Placental pericyte (primary cell): ENCODE results near the gene SLC16A10. TPM values are rescaled to one million over a fixed set of nuclear protein-coding genes. Genes with fewer than 3 reads are reported as not detected.

Experiments
- small RNA-seq: library from RNA; depleted of rRNA; stranded (forward); fragments of <200 nt; gene quantifications from one replicate; pipeline ENCODE3, GENCODE V24; 2012; ENCODE audit warnings: low replicate concordance
- total RNA-seq: library from RNA; depleted of rRNA; stranded (reverse); fragments of >200 nt; gene quantifications from 2 replicates; pipeline ENCODE4 v1.2.3, GENCODE V29; 2012

Gene SLC16A10, protein sequence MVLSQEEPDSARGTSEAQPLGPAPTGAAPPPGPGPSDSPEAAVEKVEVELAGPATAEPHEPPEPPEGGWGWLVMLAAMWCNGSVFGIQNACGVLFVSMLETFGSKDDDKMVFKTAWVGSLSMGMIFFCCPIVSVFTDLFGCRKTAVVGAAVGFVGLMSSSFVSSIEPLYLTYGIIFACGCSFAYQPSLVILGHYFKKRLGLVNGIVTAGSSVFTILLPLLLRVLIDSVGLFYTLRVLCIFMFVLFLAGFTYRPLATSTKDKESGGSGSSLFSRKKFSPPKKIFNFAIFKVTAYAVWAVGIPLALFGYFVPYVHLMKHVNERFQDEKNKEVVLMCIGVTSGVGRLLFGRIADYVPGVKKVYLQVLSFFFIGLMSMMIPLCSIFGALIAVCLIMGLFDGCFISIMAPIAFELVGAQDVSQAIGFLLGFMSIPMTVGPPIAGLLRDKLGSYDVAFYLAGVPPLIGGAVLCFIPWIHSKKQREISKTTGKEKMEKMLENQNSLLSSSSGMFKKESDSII
- 0.22 and 0.43 TPM in 2 replicates for total RNA-seq

DNA sequence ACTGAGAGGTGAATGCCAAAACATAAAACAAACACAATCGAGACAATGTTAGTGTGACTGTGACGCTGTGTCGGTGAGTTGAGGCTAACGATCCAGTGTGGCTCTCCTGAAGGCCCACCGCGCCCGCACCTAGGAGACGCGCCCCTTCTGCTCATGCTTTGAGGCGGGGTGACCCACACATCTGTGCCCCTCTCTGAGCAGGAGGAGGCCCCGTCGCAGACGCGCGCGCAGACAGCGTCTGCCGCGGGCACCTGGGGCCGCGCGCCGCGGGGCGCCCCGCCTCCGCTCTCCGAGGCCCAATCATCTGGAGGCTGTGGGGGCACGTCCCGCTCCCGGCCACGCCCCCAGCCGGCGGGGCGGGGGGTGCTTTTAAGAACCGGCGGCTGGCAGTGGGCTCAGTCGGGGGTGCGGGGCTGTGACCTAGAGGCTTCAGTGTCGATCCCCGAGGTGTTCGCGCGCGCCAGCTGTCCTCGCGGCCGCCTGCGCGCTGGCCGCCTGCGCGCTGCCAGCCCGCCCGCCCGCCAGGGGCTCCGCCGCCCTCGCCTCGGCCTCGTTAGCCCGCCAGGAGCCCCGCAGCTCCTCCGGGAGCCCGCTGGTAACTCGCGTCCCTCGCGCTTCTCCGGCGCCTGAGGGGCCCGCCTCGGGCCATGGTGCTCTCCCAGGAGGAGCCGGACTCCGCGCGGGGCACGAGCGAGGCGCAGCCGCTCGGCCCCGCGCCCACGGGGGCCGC lies at the start of gene SLC16A10:
TSS of gene SLC16A10 (plus strand) at position 398 of the 730 bp plus-strand sequence. CDS start at position 648, 250 bp downstream.

Small RNAs within 50 kb of the gene (small RNA-seq; reads per million reads assigned to genes)
- not detected for gene RNU6-960P

Other genes with a start within 250 kb of the SLC16A10 start
- gene AMD1, start 212.7 kb upstream of the SLC16A10 start, total RNA-seq: 66.7 and 112 TPM in 2 replicates
- gene GTF3C6, start 128.8 kb upstream of the SLC16A10 start, total RNA-seq: 33.9 and 43.2 TPM in 2 replicates
- 23.4 and 34.8 TPM in 2 replicates for gene RPF2, start 105.5 kb upstream of the SLC16A10 start, total RNA-seq